Measurements from ENCODE around the gene RGS17.

The RGS17 gene

GRCh38 chr6:153047386-153047785, 83.7 kb downstream of the RGS17 start:
- no peaks in the 10 kb centered on the region for H3K36me3 Mint-ChIP-seq
- no peak overlapping the region for H3K4me3 Mint-ChIP-seq
- H3K9me3 Mint-ChIP-seq (ENCODE audit: low read depth): peaks cover 11% of the 10 kb centered on the region
- no peaks in the 10 kb centered on the region for H3K4me1 Mint-ChIP-seq (ENCODE audit: low read depth)
- H3K27ac Mint-ChIP-seq: no peak overlapping the region
- H3K27me3 Mint-ChIP-seq: no peaks in the 10 kb centered on the region

GRCh38 chr6:153045271-153045670, 85.8 kb downstream of the RGS17 start:
- no peak overlapping the region for H3K4me3 Mint-ChIP-seq
- peaks cover 7% of the 10 kb centered on the region for H3K9me3 Mint-ChIP-seq (ENCODE audit: low read depth)
- no peaks in the 10 kb centered on the region for H3K4me1 Mint-ChIP-seq (ENCODE audit: low read depth)
- no peaks in the 10 kb centered on the region for H3K36me3 Mint-ChIP-seq
- H3K27ac Mint-ChIP-seq: no peak overlapping the region
- H3K27me3 Mint-ChIP-seq: no peaks in the 10 kb centered on the region

DNA sequence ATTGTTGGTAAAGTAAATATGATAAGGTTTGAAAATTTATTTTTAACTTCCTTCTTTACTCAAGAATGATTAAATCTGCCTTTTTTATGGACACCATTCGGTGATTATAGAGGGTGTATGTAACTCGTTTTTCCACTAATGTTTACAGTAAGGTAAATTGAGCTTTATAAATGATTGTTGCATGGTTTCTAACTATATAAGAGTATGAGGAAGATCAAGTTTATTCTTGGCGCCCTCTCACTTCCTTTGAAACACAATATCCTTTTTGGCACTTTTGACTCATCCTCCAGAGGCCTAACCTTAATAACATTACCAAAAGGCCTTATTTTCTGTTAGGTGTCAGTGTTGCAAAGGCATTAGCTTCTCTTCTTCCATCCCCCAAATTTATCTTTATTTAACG, 86.8 kb downstream of the RGS17 start:
- Mint-ChIP-seq H3K36me3 (no peaks in the 10 kb centered on the region), H3K4me1 (ENCODE audit: low read depth) (no peaks in the 10 kb centered on the region), H3K27ac (no peak overlapping the region), H3K27me3 (peaks cover 2% of the 10 kb centered on the region), H3K9me3 (ENCODE audit: low read depth) (peaks cover 7% of the 10 kb centered on the region), H3K4me3 (no peak overlapping the region)

DNA sequence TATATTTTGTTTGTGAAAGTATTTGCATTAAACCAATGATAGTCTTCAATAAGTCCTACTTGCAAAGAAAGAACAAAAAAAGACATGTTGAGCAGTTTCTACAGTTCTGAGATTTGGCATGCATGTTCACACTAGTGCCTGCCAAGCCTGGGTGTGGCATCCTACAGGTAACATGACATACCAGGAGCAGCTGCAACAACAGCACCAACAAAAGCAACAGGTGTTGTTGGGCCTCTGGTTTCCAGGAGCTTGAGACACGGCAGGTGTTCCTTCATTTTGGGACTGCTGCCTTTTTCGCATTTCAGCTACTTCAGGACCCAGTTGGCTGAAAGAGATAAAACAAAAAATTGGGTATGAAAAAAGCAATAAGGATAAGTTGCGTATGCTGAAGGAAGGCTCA, 87.4 kb downstream of the RGS17 start:
- H3K4me1 Mint-ChIP-seq (ENCODE audit: low read depth): no peaks in the 10 kb centered on the region

GRCh38 chr6:153038378-153039057, 92.6 kb downstream of the RGS17 start:
- no peaks in the 10 kb centered on the region for H3K9me3 Mint-ChIP-seq (ENCODE audit: low read depth)
- no peak overlapping the region for H3K4me3 Mint-ChIP-seq
- H3K27ac Mint-ChIP-seq: no peak overlapping the region
- peaks cover 2% of the 10 kb centered on the region for H3K27me3 Mint-ChIP-seq
- H3K4me1 Mint-ChIP-seq (ENCODE audit: low read depth): no peaks in the 10 kb centered on the region
- H3K36me3 Mint-ChIP-seq: no peaks in the 10 kb centered on the region

More for the DNA sequence above, 87.4 kb downstream of the RGS17 start:
- H3K27me3 Mint-ChIP-seq: peaks cover 2% of the 10 kb centered on the region
- peaks cover 7% of the 10 kb centered on the region for H3K9me3 Mint-ChIP-seq (ENCODE audit: low read depth)
- H3K36me3 Mint-ChIP-seq: no peaks in the 10 kb centered on the region
- no peak overlapping the region for H3K27ac Mint-ChIP-seq
- no peak overlapping the region for H3K4me3 Mint-ChIP-seq

- Mint-ChIP-seq H3K27me3 (peaks cover 3% of the 10 kb centered on the region), H3K9me3 (ENCODE audit: low read depth) (no peaks in the 10 kb centered on the region), H3K4me3 (no peak overlapping the region), H3K27ac (no peak overlapping the region), H3K36me3 (no peaks in the 10 kb centered on the region), H3K4me1 (ENCODE audit: low read depth) (no peaks in the 10 kb centered on the region)
Observed at GRCh38 chr6:153034139-153034538, 96.9 kb downstream of the RGS17 start.

GRCh38 chr6:153032255-153032882, 98.7 kb downstream of the RGS17 start:
- Mint-ChIP-seq H3K4me1 (ENCODE audit: low read depth) (no peaks in the 10 kb centered on the region), H3K4me3 (no peak overlapping the region), H3K9me3 (ENCODE audit: low read depth) (no peaks in the 10 kb centered on the region), H3K27me3 (peaks cover 5% of the 10 kb centered on the region), H3K36me3 (no peaks in the 10 kb centered on the region), H3K27ac (no peak overlapping the region)

GRCh38 chr6:153031335-153031955, 99.6 kb downstream of the RGS17 start:
- Mint-ChIP-seq H3K9me3 (ENCODE audit: low read depth) (no peaks in the 10 kb centered on the region), H3K4me1 (ENCODE audit: low read depth) (no peaks in the 10 kb centered on the region), H3K4me3 (no peak overlapping the region), H3K36me3 (no peaks in the 10 kb centered on the region), H3K27ac (no peak overlapping the region), H3K27me3 (peaks cover 5% of the 10 kb centered on the region)

DNA sequence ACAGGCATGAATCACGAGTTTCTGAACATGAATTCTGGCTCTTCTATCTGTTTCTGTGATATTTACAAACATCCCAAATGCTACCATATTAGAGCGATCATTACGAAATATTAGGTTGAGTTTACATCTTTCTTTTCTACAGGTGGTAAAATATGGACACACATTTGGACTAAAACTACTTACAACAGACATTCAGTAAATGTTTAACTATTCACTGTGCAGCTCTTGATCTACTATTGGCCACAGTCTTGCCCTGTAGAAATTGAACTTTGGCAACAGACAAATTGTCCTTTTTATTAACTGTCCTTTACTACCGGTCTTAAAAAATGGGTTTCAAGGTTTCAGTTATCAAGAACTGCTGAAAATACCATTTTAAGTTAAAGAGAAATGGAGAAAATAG, 102.1 kb downstream of the RGS17 start:
- Mint-ChIP-seq H3K4me1 (ENCODE audit: low read depth) (no peaks in the 10 kb centered on the region), H3K36me3 (no peaks in the 10 kb centered on the region), H3K27ac (no peak overlapping the region), H3K4me3 (no peak overlapping the region), H3K9me3 (ENCODE audit: low read depth) (no peaks in the 10 kb centered on the region), H3K27me3 (peaks cover 7% of the 10 kb centered on the region)

GRCh38 chr6:153028286-153028685, 102.8 kb downstream of the RGS17 start:
- no peaks in the 10 kb centered on the region for H3K9me3 Mint-ChIP-seq (ENCODE audit: low read depth)
- H3K4me1 Mint-ChIP-seq (ENCODE audit: low read depth): no peaks in the 10 kb centered on the region
- no peaks in the 10 kb centered on the region for H3K36me3 Mint-ChIP-seq
- H3K27ac Mint-ChIP-seq: no peak overlapping the region
- peaks cover 7% of the 10 kb centered on the region for H3K27me3 Mint-ChIP-seq
- no peak overlapping the region for H3K4me3 Mint-ChIP-seq

GRCh38 chr6:153027480-153027879, 103.6 kb downstream of the RGS17 start:
- Mint-ChIP-seq H3K9me3 (ENCODE audit: low read depth) (no peaks in the 10 kb centered on the region), H3K27me3 (peaks cover 8% of the 10 kb centered on the region), H3K36me3 (no peaks in the 10 kb centered on the region), H3K4me1 (ENCODE audit: low read depth) (no peaks in the 10 kb centered on the region), H3K27ac (no peak overlapping the region), H3K4me3 (no peak overlapping the region)

DNA sequence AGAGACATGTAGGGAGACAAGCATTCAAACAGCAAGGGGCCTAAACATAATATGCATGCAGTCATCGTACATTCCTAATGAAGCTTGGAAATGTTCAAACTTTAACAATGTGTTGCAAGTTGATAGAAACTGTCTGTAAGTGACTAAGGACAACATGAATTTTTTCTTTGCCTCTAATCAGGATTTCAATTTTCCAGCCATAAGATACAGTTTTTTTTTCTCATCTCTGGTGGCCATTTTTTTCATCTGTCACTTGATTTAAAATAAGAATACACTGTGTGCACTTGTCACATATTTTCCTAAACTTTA, 106.4 kb downstream of the RGS17 start:
- no peaks in the 10 kb centered on the region for H3K4me1 Mint-ChIP-seq (ENCODE audit: low read depth)
- H3K4me3 Mint-ChIP-seq: no peak overlapping the region
- H3K36me3 Mint-ChIP-seq: no peaks in the 10 kb centered on the region
- no peaks in the 10 kb centered on the region for H3K9me3 Mint-ChIP-seq (ENCODE audit: low read depth)
- no peak overlapping the region for H3K27ac Mint-ChIP-seq
- H3K27me3 Mint-ChIP-seq: peaks cover 6% of the 10 kb centered on the region

DNA sequence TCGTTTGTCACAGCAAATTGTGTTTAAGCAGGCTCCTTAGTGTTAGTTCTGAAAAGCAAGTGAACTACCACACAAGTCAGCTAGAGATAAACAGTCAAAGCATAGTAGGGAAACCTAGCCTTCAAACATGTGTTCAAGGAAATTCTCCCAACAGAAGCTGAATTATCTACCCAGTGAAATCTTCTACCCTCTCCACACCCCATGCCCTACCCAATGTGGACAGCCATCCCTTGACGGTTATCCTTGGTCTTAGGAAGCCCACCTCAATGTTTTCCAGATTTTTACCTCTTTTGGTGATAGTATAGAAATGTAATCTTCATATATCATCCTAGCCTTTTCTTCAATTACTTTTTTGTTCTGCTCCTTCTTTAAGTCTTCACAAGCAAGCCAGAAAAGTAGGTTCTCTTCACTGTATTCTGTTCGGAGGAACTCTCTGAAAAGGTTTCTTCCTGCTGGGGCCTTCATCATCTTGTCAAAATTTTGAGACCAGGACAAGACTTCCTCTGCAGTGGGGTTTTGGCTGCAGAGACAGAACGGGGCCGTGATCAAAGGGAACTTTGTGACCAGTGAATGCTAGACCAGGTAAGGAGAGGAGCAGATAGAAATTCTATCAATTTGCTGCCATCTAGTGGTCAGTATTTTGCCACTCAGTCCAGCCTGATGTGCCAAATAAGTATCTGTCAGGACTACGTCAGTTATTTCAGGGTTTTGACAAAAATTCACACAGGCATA, 106.9 kb downstream of the RGS17 start:
- H3K27ac Mint-ChIP-seq: no peak overlapping the region
- H3K9me3 Mint-ChIP-seq (ENCODE audit: low read depth): no peaks in the 10 kb centered on the region

GRCh38 chr6:153018355-153018754, 112.7 kb downstream of the RGS17 start:
- Mint-ChIP-seq H3K4me3 (no peak overlapping the region), H3K36me3 (no peaks in the 10 kb centered on the region), H3K27ac (no peak overlapping the region), H3K27me3 (peaks cover 18% of the 10 kb centered on the region), H3K9me3 (ENCODE audit: low read depth) (no peaks in the 10 kb centered on the region), H3K4me1 (ENCODE audit: low read depth) (no peaks in the 10 kb centered on the region)

More for the DNA sequence above, 106.9 kb downstream of the RGS17 start:
- Mint-ChIP-seq H3K4me1 (ENCODE audit: low read depth) (no peaks in the 10 kb centered on the region), H3K27me3 (peaks cover 8% of the 10 kb centered on the region), H3K4me3 (no peak overlapping the region), H3K36me3 (no peaks in the 10 kb centered on the region)

- H3K36me3 Mint-ChIP-seq: no peaks in the 10 kb centered on the region
- H3K27ac Mint-ChIP-seq: no peak overlapping the region
- H3K4me1 Mint-ChIP-seq (ENCODE audit: low read depth): no peaks in the 10 kb centered on the region
- no peak overlapping the region for H3K4me3 Mint-ChIP-seq
- H3K27me3 Mint-ChIP-seq: peaks cover 17% of the 10 kb centered on the region
- no peaks in the 10 kb centered on the region for H3K9me3 Mint-ChIP-seq (ENCODE audit: low read depth)
Observed at GRCh38 chr6:153016846-153017245, 114.2 kb downstream of the RGS17 start.
